Stimulated activated CD4-positive, alpha-beta T cell treated with anti-CD3 and anti-CD28 coated beads, Interleukin-1b, Interleukin-23, amount 100 ng/mL, for 4 hours (primary cell): ENCODE results near the gene IFNA13.

Experiments used
- DNase-seq, 2 donors: peaks; one replicate each; pipeline ENCODE4 v3.0.0-alpha.2; 2020; ENCODE audit warnings: low read depth in 2 of 2

The IFNA13 gene

DNA sequence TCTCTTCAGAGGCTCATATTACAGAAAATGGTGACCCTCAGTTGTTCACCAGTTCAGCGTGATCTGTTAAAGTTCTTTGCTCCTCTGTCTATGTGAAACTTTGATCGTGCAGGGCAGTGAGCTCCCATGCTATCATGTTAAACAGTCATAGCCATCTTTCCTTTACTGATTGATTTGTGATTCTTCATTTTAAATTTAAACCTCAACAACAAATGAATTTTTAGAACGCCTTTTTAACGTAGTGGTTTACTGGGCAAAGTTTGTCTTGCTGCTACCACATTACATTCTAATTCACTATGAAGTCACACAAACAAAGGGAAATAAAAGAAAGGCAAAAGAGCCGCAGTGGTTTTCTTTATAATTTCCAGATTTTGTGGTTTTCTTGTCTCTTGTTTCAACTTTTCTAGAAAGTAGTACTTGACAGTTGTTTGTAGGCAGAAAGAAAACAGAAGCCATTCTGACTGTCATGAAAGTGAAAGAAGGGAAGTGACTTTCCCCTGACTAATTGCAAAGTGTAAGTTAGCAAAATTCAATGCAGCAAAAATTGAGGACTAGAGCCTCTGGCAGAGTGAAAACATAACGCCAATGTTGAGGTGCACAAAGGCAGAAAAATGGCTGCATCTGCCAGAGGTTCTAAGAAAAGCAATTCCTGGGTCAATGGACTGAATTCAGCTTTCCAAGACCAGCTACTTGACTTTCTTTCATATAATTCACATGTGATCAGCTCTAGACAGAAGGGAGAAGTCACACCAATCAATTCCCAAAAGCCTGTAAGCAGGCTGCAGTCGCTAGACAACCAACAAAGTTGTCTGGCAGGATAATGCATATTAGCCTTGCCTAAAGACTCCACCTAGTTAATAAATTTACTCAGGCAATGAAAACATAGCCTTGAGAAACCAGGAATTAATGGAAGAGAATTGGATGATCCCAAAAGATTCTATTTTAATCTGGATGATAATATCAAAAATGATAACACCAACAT lies 10.1 kb downstream of the IFNA13 start:
- no peak for DNase-seq

DNA sequence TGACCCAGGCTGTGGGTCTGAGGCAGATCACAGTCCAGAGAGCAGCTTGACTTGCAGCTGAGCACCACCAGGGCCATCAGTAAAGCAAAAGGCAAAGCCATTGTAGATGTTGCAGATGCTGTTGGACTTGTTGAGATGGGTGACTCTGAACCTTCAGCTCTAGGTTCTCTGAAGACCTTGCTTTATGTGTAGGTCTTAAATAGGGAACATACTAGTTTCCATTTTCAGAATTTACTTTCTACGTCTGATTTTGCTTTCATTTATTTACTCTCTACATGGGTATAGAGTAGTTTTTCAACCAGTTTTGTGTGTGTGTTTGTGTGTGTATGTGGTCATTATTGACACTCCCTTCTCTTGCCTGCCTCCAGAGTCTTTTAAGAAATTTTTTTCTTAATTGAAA lies 17.1 kb downstream of the IFNA13 start, which contains the start of gene IFNA6:
Gene IFNA6, minus strand, starts transcription at position 101 of the 400 bp plus-strand sequence. Its CDS starts 0 bp downstream, at position 101.
- no peak for DNase-seq

GRCh38 chr9:21348430-21348970 lies 19.4 kb downstream of the IFNA13 start:
- no peak for DNase-seq

- no peak for DNase-seq
Measured at GRCh38 chr9:21340735-21341134, 27.1 kb downstream of the IFNA13 start.

DNA sequence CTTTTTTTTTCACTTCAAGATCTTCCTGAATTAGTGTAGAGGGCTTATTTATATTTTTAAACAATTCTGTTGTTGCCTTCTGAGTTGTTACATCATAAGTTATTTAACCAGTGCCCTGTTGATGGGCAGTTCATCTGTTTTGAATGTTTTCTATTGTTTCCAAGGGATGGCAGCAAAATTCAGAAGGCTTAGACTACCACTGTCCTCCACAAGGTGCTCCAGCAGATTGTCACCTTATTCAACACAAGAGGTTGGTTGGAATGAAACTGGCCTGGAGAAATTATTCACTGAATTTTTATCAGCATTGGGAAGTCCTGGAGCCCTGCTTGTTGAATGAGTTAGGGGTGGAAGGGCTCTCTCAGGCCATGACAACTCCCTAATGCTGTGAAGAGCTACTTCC lies 31.4 kb downstream of the IFNA13 start:
- no peak for DNase-seq

DNA sequence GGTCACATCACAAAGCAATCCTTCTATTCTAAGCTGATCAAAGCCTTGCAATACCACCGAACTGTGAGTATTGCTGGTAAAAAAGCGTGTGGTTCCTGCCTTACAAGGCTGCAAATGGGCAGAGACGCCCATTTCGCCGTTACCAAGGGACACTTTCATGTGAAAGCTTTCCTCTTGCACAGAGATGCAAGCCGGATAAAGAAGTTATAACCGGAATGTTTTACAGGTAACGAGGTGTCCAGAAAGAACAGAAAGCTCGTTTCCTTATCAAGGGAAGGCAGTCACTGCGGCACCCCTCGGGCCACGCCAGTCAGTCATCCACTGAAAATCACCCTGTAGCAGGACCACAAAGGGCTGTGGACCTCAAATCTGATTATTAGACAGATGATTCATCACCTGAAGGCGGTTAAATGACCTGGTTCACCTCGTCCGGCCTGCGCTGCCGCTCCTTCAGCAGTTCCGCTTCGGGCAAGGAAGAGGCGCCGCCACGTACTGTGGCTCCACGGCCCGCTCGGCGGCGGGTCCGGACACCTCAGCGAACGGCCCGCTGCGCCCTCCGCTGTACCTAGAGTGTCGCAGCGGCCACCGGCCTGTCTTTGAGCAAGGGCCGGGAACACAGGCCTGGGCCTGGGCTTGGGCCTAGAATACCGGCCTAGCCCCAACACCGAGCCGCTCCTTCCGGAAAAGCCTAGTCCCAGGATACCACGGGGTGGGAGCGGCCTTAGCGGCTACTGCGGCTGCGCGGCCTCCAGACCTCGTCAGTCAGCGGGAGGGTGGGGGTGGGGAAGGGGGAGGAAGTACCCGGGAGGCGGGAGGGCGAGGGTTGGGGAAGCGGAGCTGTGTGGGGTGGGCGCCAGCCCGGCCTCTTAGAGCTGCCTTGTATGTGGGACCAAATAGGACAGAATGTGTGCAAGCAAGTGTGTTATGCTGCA lies 32.9 kb downstream of the IFNA13 start, which contains the start of gene KLHL9:
Gene KLHL9, minus strand, starts transcription at position 704 of the 932 bp plus-strand sequence. Its CDS starts 545 bp downstream, at position 159.
- DNase-seq = peak; percentile 77 to 84

DNA sequence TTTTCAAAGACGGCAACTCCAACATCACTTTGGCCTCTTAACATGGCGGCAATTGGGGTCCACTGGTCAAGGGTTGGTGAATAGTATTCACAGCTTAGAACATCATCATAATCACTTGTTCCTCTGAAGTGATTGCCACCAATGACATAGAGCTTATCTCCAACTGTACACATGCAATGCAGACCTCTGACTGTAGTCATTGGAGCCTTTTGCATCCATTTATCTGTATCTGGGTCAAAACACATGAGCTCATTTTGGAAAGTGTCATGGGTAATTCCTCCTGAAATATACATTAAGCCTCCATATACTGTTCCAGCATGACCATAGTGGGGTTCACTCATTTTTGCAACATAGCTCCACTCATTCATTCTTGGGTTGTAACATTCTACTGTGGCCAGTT lies 34.6 kb downstream of the IFNA13 start:
- DNase-seq = no peak

GRCh38 chr9:21331676-21332402 lies 36.0 kb downstream of the IFNA13 start:
- DNase-seq = no peak

DNA sequence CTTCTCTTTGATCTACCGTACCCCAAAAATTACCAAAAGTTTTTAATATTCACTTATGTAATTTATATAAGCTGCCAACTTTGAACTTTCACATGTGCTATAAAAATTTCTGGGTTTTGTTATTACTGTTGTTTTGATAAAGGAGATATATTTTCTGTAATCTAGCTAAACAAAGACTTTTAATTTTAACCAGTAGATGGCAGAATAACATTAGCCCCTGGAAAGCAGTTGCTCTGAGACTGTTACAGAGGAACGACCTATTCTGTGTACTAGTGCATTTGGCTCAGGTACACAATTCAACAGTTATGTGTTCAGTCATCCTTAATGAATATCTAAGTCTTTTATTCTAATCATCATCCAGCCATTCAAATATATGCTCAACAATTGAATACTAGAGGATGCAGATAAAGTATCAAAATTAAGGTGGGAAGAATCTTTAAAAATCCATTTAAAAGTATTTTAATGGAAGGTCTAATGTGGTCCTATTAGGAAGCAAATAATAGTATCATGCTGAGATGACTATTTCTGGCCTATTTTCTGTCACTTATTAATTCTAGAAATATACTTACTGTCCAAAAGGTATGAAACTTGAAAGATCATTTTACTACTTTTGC lies 41.2 kb downstream of the IFNA13 start:
- no peak for DNase-seq

- no peak for DNase-seq
Measured at GRCh38 chr9:21324047-21324446, 43.8 kb downstream of the IFNA13 start.

DNA sequence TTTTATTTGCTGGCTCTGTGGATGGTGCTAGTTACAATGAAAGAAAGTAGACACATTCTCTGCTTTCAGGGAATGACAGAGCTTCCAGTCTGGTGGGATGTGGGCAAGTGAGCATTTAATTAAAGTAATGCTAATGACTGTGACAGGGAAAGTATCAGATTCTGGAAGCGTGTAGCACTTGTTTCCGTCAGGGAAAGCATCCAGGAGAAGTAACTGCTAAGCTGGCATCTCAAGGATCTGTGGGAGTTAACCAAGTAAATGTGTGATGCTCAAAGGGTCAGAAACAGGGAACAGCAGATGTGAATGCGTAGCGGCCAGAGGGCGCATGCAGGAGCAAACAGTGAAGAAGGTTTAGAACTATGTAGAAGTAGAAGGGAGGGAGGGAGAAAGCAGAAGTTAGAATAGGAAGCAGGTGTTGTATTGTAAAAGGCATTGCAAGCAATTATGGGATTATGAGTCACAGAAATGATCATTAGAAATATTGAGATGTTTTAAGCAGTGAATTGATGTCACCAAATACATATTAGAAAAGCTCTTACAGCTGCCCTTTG lies 44.9 kb downstream of the IFNA13 start:
- DNase-seq = no peak

- no peak for DNase-seq
Measured at GRCh38 chr9:21320465-21320864, 47.4 kb downstream of the IFNA13 start.

DNA sequence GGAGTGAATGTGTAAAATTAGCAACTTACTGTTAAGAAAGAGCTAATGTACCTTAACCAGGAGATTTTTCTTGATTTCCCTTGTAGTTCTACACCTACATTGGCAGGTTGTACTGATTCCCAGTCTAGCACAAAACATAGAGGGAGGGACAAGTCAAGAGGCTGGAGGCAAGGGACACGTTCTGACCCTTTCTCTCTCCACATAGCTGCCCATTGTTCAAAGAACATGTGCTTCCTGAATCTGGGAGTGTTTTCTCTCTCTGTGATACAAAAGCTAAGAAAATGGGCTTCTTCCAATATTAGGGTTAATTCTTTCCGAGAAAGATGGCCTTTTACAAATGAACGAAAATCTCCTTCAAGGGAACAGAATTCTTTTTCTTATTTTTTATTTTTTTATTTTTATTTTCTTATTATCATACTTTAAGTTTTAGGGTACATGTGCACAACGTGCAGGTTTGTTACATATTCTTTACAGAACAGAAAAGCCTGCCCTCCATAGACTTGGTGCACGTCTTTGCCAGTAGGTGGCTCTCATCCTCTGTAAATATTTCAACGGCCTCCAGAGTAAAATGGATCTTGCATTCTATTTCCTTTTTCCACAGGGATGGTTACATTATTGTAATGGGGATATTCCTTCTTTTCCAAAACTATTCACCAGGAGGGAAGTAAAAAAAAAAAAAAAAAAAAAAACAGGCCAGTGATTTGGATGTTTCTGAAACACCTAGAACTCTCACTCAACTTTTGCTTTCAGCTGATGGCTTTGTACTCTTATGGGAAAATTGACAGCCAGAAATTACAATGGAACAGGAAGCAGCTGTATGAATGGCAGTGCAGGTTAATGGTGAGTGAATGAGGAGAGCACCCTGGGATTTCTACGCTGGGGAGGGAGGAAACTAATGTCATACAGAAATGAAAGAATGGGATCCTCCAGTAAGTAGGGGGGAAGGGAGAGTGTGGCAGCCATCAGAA lies 49.6 kb downstream of the IFNA13 start:
- DNase-seq = peak in 1 of 2 donors; percentile 9
